D721Med (cell line): ENCODE measurements around the gene GPC3.

Source experiments
- DNase-seq: peaks from one replicate; pipeline ENCODE4 v3.0.0; 2011; ENCODE audit warnings: low spot score; ENCODE audit not compliant: insufficient read length
- FAIRE-seq: peaks from 2 replicates; lab custom pipeline; 2011; peaks lifted over from hg19 to GRCh38; lab: Jason Lieb, UNC
- CTCF ChIP-seq: IDR thresholded peaks from 2 replicates; pipeline ENCODE4 v1.5.1; 2012; ENCODE audit warnings: mild to moderate bottlenecking, control low read depth; ENCODE audit not compliant: insufficient read depth; ENCODE audit errors: missing control alignments

GPC3 gene

GRCh38 chrX:133947022-133947421 is 38.4 kb downstream of the GPC3 start:
- no peak for TF ChIP-seq CTCF
- no peak for FAIRE-seq
- DNase-seq, result no peak

- FAIRE-seq, result no peak
- no peak for DNase-seq
- no peak for TF ChIP-seq CTCF
These were observed 41.9 kb downstream of the GPC3 start for GRCh38 chrX:133943507-133943906.

GRCh38 chrX:133939655-133940302 is 45.6 kb downstream of the GPC3 start:
- DNase-seq (no peak), FAIRE-seq (no peak)
- no peak for TF ChIP-seq CTCF

GRCh38 chrX:133938530-133938929 is 46.9 kb downstream of the GPC3 start:
- FAIRE-seq (no peak), DNase-seq (no peak)
- TF ChIP-seq CTCF, result no peak

- FAIRE-seq, result no peak
- no peak for TF ChIP-seq CTCF
- no peak for DNase-seq
These were observed 48.4 kb downstream of the GPC3 start for GRCh38 chrX:133937022-133937421.

- FAIRE-seq (no peak), DNase-seq (no peak)
- no peak for TF ChIP-seq CTCF
These were observed 50.3 kb downstream of the GPC3 start for GRCh38 chrX:133935076-133935475.

- TF ChIP-seq CTCF, result no peak
- no peak for DNase-seq
- no peak for FAIRE-seq
These were observed 52.1 kb downstream of the GPC3 start for GRCh38 chrX:133933316-133933715.
